GM18511 (cell line): ENCODE measurements around the gene ARID1A.

ENCODE experiments used
- ATAC-seq: cut with Tn5 transposase; IDR thresholded peaks from one replicate; pipeline ENCODE4 v1.9.1; 2021; ENCODE audit warnings: mild to moderate bottlenecking, moderate library complexity; ENCODE audit not compliant: unreplicated experiment

The ARID1A gene

DNA sequence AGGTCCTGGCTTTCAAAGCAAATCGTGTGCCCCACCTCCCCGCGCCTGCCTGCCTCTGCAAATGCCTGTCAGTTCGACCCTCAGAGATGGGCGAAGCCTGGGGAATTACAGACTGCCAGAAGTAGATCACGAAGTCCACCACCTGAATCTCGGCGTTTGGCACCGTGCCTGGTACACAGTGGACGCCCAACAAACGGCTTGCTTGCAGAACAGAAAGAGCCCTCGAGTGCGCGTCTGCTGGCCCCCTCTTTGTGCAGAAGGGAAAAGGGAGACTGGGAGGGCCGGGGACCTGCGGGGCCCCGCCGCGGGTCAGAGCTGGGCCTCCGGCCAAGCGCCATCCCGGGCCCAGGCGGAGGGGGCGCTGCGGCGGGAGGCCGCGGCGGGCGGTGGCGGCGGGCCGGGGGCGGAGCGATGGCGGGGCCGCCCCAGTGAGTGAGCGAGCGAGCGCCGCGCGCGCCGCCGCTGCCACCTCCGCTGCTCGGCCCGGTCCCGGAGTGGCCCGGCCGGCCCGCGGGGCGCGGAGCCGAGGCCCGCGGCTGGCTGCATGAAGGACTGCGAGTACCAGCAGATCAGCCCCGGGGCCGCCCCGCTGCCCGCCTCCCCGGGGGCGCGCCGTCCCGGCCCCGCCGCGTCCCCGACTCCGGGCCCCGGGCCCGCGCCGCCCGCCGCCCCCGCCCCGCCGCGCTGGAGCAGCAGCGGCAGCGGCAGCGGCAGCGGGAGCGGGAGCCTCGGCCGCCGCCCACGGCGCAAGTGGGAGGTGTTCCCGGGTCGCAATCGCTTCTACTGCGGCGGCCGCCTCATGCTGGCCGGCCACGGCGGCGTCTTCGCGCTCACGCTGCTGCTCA is 130.7 kb downstream of the ARID1A start, which contains the start of gene ZDHHC18:
Gene ZDHHC18 (plus strand): TSS at position 428 of the 845 bp plus-strand sequence. CDS start 117 bp downstream, at position 545.
- ATAC-seq = peak; percentile 80

DNA sequence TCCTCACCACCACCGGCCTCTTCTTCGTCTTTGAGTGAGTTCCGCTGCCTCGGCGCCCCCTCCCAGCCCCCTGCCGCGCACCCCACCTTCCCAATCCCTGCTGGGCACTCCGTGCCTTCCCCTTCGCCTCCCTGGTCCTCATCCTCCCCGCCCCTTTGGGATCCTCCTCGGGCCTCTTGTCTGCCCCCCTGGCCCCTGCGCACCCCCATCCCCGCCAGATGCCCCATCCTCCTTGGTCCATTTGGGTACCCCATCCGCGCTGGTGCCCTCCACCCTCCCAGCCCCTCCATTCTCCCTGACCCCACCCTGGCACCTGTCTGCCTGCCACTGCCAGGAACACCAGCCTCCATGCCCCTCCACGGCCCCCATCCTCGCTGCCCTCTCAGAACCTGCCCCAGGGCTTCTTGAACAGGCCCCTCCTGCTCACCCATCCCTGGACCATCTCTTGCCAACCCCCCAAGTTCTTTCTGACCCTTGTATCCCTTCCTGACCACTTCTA is 131.3 kb downstream of the ARID1A start:
- ATAC-seq = no peak

DNA sequence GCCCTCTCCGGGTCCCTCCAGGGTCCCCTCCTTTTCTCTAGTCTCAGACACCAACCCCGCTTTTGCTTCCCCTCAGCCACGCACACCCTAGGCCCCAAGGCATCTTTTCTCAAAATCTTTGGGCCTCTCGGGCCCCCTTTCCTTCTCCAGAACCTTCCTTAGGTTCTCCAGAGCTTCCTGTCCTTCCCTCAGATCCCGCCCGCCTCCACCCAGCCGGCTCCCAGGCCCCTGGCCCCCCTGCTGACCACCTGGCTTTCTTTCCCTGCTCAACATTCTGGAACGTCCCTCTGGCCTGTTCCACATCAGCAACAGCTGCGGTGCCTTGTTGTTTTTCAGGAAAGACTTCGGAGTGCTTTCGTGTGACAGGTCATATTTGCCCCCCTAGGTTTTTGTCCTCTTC is 131.8 kb downstream of the ARID1A start:
- no peak for ATAC-seq

DNA sequence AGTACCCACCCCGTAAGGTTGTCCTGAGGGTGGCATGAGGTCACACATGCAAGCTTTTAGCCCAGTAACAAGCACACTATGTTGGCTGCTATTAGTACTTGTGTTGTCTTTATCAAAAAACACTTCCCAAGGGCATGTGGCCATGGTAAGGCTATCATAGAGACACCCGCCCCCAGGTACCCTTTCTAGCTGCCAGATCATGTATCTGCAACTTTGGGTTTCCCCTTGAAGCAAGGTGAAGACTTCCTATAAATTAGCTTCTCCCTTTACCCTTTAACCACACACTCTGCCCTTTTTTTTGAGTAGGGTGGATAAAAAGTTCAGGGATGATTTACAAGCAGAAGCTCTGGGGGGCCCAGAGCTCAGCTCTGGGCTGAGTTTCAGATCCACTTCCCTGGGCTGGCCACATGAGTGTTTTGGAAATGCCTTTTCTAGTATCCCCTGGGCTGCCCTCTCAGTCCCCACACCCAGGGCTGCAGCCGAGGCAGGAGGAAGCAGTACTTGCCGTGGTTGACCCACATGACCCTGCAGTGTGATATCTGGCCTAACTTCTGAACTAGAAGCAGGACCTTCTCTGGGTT is 132.7 kb downstream of the ARID1A start:
- no peak for ATAC-seq

DNA sequence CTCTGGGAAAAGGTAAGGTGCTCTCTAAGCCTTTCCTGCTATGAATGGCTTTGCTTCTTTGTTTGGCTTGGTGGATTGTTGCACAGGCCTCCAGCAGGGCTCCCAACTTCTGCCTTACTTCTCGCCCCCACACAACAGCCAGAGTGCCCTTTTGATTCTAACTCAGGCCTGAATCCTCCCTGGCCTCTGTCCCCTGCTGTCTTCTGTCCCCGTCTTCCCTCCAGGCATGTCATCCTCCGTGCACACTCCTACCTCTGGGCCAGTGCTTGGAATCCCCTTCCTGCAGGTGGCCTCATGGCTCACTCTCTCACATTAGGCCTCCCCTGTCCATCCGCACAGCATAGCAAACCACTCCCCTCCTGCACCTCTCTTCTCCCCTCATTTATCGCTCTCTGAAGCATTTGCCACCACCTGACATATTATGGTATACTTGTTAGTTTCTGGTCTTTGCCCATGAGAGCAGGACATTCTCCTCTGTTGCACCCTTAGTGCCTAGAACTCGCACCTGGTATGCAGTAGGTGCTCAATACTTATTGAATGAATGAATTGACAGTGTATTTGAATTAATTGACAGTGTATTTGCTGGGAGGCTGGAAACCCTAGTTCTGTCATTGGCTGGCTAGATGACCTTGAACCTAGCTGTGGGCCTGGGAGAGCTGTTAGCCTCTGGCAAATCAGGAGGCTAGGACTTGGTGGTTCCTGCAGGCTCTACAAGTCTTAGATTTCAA is 133.5 kb downstream of the ARID1A start:
- ATAC-seq = no peak

DNA sequence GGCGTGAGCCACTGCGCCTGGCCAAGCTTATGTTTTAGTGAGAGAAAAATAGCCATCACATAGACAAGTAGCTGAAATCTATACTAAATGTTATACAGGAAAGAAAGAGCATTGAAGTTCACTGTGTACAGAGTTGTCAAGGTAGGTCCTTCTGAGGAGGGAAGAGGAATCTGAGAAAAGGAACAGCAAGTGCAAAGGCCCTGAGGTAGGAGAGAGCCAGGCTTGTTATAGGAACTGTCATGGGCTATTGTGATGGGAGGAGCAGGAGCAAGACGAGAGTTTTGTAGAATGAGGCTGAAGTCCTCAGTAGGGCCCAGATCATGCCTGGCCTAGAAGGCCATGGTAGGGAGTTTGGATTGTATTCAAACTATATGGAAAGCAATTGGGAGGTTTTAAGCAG is 135.2 kb downstream of the ARID1A start:
- no peak for ATAC-seq
